ENCODE results near the gene RGL2. TPM values are rescaled to one million over a fixed set of nuclear protein-coding genes. Genes with fewer than 3 reads are reported as not detected.
"Not testable (repeated sequence)": the region's sequence is repeated elsewhere in the genome, so short reads cannot be mapped to it uniquely, and the experiment has no call there.

RGL2 gene
- polyA plus RNA-seq, 1 donor (not counting 4 experiments of a cell fraction or from before 2014, with no cell fraction given) = 33.6 TPM

- Histone ChIP-seq H3K36me3 (ENCODE audit: control insufficient read depth in 2 of 2, extremely low read depth in 1 of 2, insufficient read depth in 2 of 2, low read length in 2 of 2) (no peaks in the 10 kb centered on the region), H3K9me1 (ENCODE audit: control insufficient read depth, extremely low read depth, insufficient read depth, low read length) (no peaks in the 10 kb centered on the region), H3K79me2 (ENCODE audit: control insufficient read depth, insufficient read depth, low read length) (no peaks in the 10 kb centered on the region), H3K9ac (ENCODE audit: control insufficient read depth, extremely low read depth, insufficient read depth, low read length) (no peak overlapping the region), H3K4me1 (ENCODE audit: control insufficient read depth, extremely low read depth, insufficient read depth, low read length) (no peaks in the 10 kb centered on the region), H2AFZ (ENCODE audit: control insufficient read depth, low read length) (no peak overlapping the region), H3K9me3 (ENCODE audit: control insufficient read depth, low read depth, low read length) (no peaks in the 10 kb centered on the region), H3K4me2 (ENCODE audit: control insufficient read depth, extremely low read depth, insufficient read depth, low read depth, low read length) (no peak overlapping the region), H3K4me3 (ENCODE audit: control insufficient read depth in 2 of 3, extremely low read depth in 1 of 3, insufficient read depth in 2 of 3, low read depth in 1 of 3, low read length in 3 of 3) (no peak overlapping the region), H3K27me3 (ENCODE audit: control insufficient read depth, extremely low read depth, insufficient read depth, low read length) (no peaks in the 10 kb centered on the region), H4K20me1 (ENCODE audit: control insufficient read depth, extremely low read depth, insufficient read depth, low read length) (no peaks in the 10 kb centered on the region), H3K27ac (ENCODE audit: control insufficient read depth, insufficient read depth, low read length) (no peak overlapping the region)
- FAIRE-seq (no peak), DNase-seq (ENCODE audit: low read depth, low spot score) (no peak)
- dilution Hi-C loops (cut with MboI; ENCODE audit: extremely low pct_ligation_motif_present, low sequenced_read_pairs) = no loop called here
- TF ChIP-seq EZH2 (IDR thresholded peaks at IDR 0.05; ENCODE audit: low read length) = no peak
- peak; percentile 46 to 61 (median 61) for TF ChIP-seq CTCF (optimal IDR thresholded peaks at IDR 0.05 in 1 of 3, IDR thresholded peaks at IDR 0.05 in 1 of 3, conservative IDR thresholded peaks at IDR 0.05 in 1 of 3; ENCODE audit: extremely low read depth in 1 of 3, insufficient read depth in 2 of 3, low read length in 3 of 3)
Observed at GRCh38 chr6:33344701-33345697, 46.3 kb upstream of the RGL2 start.

GRCh38 chr6:33343953-33344611 lies 45.3 kb upstream of the RGL2 start:
- Histone ChIP-seq H3K4me2 (ENCODE audit: control insufficient read depth, extremely low read depth, insufficient read depth, low read depth, low read length) (no peak overlapping the region), H2AFZ (ENCODE audit: control insufficient read depth, low read length) (no peak overlapping the region), H4K20me1 (ENCODE audit: control insufficient read depth, extremely low read depth, insufficient read depth, low read length) (no peaks in the 10 kb centered on the region), H3K4me3 (ENCODE audit: control insufficient read depth in 2 of 3, extremely low read depth in 1 of 3, insufficient read depth in 2 of 3, low read depth in 1 of 3, low read length in 3 of 3) (no peak overlapping the region), H3K79me2 (ENCODE audit: control insufficient read depth, insufficient read depth, low read length) (no peaks in the 10 kb centered on the region), H3K4me1 (ENCODE audit: control insufficient read depth, extremely low read depth, insufficient read depth, low read length) (no peaks in the 10 kb centered on the region), H3K9me3 (ENCODE audit: control insufficient read depth, low read depth, low read length) (no peaks in the 10 kb centered on the region), H3K27ac (ENCODE audit: control insufficient read depth, insufficient read depth, low read length) (no peak overlapping the region), H3K9me1 (ENCODE audit: control insufficient read depth, extremely low read depth, insufficient read depth, low read length) (no peaks in the 10 kb centered on the region), H3K27me3 (ENCODE audit: control insufficient read depth, extremely low read depth, insufficient read depth, low read length) (no peaks in the 10 kb centered on the region), H3K9ac (ENCODE audit: control insufficient read depth, extremely low read depth, insufficient read depth, low read length) (no peak overlapping the region), H3K36me3 (ENCODE audit: control insufficient read depth in 2 of 2, extremely low read depth in 1 of 2, insufficient read depth in 2 of 2, low read length in 2 of 2) (no peaks in the 10 kb centered on the region)
- FAIRE-seq (no peak), DNase-seq (ENCODE audit: low read depth, low spot score) (no peak)
- TF ChIP-seq CTCF (optimal IDR thresholded peaks at IDR 0.05 in 1 of 3, IDR thresholded peaks at IDR 0.05 in 1 of 3, conservative IDR thresholded peaks at IDR 0.05 in 1 of 3; ENCODE audit: extremely low read depth in 1 of 3, insufficient read depth in 2 of 3, low read length in 3 of 3) = no peak
- no peak for TF ChIP-seq EZH2 (IDR thresholded peaks at IDR 0.05; ENCODE audit: low read length)
- dilution Hi-C loops (cut with MboI; ENCODE audit: extremely low pct_ligation_motif_present, low sequenced_read_pairs) = no loop called here

GRCh38 chr6:33343606-33343952 lies 44.8 kb upstream of the RGL2 start:
- FAIRE-seq; H3K4me2 ChIP-seq (ENCODE audit: control insufficient read depth, extremely low read depth, insufficient read depth, low read depth, low read length); H4K20me1 ChIP-seq (ENCODE audit: control insufficient read depth, extremely low read depth, insufficient read depth, low read length); H3K36me3 ChIP-seq (ENCODE audit: control insufficient read depth in 2 of 2, extremely low read depth in 1 of 2, insufficient read depth in 2 of 2, low read length in 2 of 2); H3K9ac ChIP-seq (ENCODE audit: control insufficient read depth, extremely low read depth, insufficient read depth, low read length); H3K79me2 ChIP-seq (ENCODE audit: control insufficient read depth, insufficient read depth, low read length); DNase-seq (ENCODE audit: low read depth, low spot score); H2AFZ ChIP-seq (ENCODE audit: control insufficient read depth, low read length); dilution Hi-C loops (cut with MboI; ENCODE audit: extremely low pct_ligation_motif_present, low sequenced_read_pairs); H3K27me3 ChIP-seq (ENCODE audit: control insufficient read depth, extremely low read depth, insufficient read depth, low read length); H3K27ac ChIP-seq (ENCODE audit: control insufficient read depth, insufficient read depth, low read length); H3K9me3 ChIP-seq (ENCODE audit: control insufficient read depth, low read depth, low read length); H3K4me1 ChIP-seq (ENCODE audit: control insufficient read depth, extremely low read depth, insufficient read depth, low read length); H3K9me1 ChIP-seq (ENCODE audit: control insufficient read depth, extremely low read depth, insufficient read depth, low read length); H3K4me3 ChIP-seq (ENCODE audit: control insufficient read depth in 2 of 3, extremely low read depth in 1 of 3, insufficient read depth in 2 of 3, low read depth in 1 of 3, low read length in 3 of 3): not testable (repeated sequence)
